Right renal cortex interstitium (tissue), 3 donors: ENCODE results near the gene RXRB. TPM values are rescaled to one million over a fixed set of nuclear protein-coding genes. Genes with fewer than 3 reads are reported as not detected.
"Not testable (repeated sequence)": the region's sequence is repeated elsewhere in the genome, so short reads cannot be mapped to it uniquely, and the experiment has no call there.

Source experiments
- DNase-seq, 3 donors: peaks; one replicate each; pipeline ENCODE4 v3.0.0-alpha.2; 2013; ENCODE audit warnings: low read depth in 3 of 3, low spot score in 2 of 3
- polyA plus RNA-seq, 3 donors: library from polyadenylated mRNA; unstranded; fragments of 120-200 nt; gene quantifications; one replicate each; pipeline ENCODE4 v1.2.1, GENCODE V29; 2013; ENCODE audit not compliant: insufficient read length in 3 of 3

The RXRB gene
- 10 to 100 TPM; 48.7 to 51.7 (median 49.3) TPM for polyA plus RNA-seq

- DNase-seq = peak; percentile 100
Observed at GRCh38 chr6:33200219-33201146, at the start of gene RXRB, which contains the start of gene SLC39A7. TSS of gene RXRB (minus strand) at chr6:33200665. CDS start at chr6:33200476, 189 bp downstream. TSS of gene SLC39A7 (plus strand) at chr6:33200867. CDS start at chr6:33201246, 379 bp downstream.

GRCh38 chr6:33249732-33250630 lies 49.5 kb upstream of the RXRB start:
- DNase-seq = no peak

- DNase-seq = peak; percentile 91 to 96 (median 93)
Observed at GRCh38 chr6:33248932-33249731, 48.7 kb upstream of the RXRB start.

- DNase-seq = peak in 1 of 3 donors; percentile 47
Observed at GRCh38 chr6:33248643-33248931, 48.1 kb upstream of the RXRB start.

- peak; percentile 82 to 87 (median 83) for DNase-seq
Observed at GRCh38 chr6:33247977-33248642, 47.6 kb upstream of the RXRB start.

- no peak for DNase-seq
Observed at GRCh38 chr6:33243476-33243875, 43.0 kb upstream of the RXRB start.

GRCh38 chr6:33241968-33242367 lies 41.5 kb upstream of the RXRB start:
- DNase-seq = no peak

- DNase-seq = no peak
Observed at GRCh38 chr6:33237741-33238140, 37.3 kb upstream of the RXRB start.

- DNase-seq = no peak
Observed at GRCh38 chr6:33236852-33237251, 36.4 kb upstream of the RXRB start.

- DNase-seq = no peak
Observed at GRCh38 chr6:33236328-33236727, 35.9 kb upstream of the RXRB start.

- no peak for DNase-seq
Observed at GRCh38 chr6:33235221-33235634, 34.8 kb upstream of the RXRB start.

GRCh38 chr6:33226503-33227120 lies 26.1 kb upstream of the RXRB start:
- not testable (repeated sequence) for DNase-seq

- no peak for DNase-seq
Observed at GRCh38 chr6:33217681-33218080, 17.2 kb upstream of the RXRB start.

- DNase-seq = no peak
Observed at GRCh38 chr6:33217246-33217645, 16.8 kb upstream of the RXRB start.

- no peak for DNase-seq
Observed at GRCh38 chr6:33216117-33216649, 15.7 kb upstream of the RXRB start.

- no peak for DNase-seq
Observed at GRCh38 chr6:33215271-33216116, 15.0 kb upstream of the RXRB start.

- no peak for DNase-seq
Observed at GRCh38 chr6:33213989-33214335, 13.5 kb upstream of the RXRB start.

- no peak for DNase-seq
Observed at GRCh38 chr6:33213166-33213988, 12.9 kb upstream of the RXRB start.
